Measurements from ENCODE around the gene BTBD1.

The BTBD1 gene

GRCh38 chr15:82972990-82973389 is 94.1 kb downstream of the BTBD1 start:
- no peak overlapping the region for H3K9ac ChIP-seq (ENCODE audit: low read length)
- no peak overlapping the region for H3K4me3 ChIP-seq (ENCODE audit: low read length)
- H3K36me3 ChIP-seq (ENCODE audit: control insufficient read depth, insufficient read depth, low read length), result no peaks in the 10 kb centered on the region
- no peaks in the 10 kb centered on the region for H3K27me3 ChIP-seq (ENCODE audit: control insufficient read depth, insufficient read depth, low read length)
- peaks cover 8% of the 10 kb centered on the region for H3K4me1 ChIP-seq (ENCODE audit: control insufficient read depth, insufficient read depth, low read length)
- H3K9me3 ChIP-seq (ENCODE audit: control insufficient read depth, low read length), result no peaks in the 10 kb centered on the region

DNA sequence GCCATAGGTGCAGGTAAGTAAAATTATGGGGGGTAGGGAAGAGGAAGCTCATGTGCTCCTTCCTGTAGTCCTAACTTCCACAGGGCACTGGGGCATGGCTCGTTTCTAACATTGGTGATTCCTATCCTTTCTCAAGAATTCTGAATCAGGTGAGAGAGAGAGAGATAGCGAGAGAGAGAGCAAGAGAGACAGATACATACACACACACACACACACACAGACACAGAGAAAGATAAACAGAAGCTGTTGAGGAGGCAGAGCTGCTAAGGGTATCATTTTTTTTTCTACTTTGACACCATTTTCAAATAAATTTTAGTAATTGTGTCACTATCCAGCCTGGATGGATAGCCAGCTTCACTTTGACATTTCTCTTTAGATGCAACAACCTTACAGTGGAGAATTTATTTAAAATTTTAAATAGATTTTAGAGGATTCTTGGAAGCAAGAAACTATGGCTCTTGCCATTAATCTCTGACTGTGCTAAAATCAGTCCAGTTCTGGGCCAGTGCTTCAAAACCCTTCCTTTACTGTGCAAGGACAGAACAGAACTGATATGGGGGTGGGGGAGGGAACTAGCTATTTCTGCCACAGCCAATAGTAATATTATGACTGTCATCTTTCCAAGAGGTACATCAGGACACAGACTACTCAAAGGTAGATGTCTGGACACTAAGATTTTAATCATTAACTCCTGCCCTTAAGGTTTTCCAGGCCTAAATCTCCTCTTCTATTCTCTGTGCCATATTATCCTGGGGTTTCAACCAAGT is 95.7 kb downstream of the BTBD1 start:
- Histone ChIP-seq H3K9me3 (ENCODE audit: control insufficient read depth, low read length) (no peaks in the 10 kb centered on the region), H3K9ac (ENCODE audit: low read length) (no peak overlapping the region), H3K4me1 (ENCODE audit: control insufficient read depth, insufficient read depth, low read length) (peaks cover 8% of the 10 kb centered on the region), H3K27me3 (ENCODE audit: control insufficient read depth, insufficient read depth, low read length) (no peaks in the 10 kb centered on the region), H3K36me3 (ENCODE audit: control insufficient read depth, insufficient read depth, low read length) (no peaks in the 10 kb centered on the region), H3K4me3 (ENCODE audit: low read length) (no peak overlapping the region)

DNA sequence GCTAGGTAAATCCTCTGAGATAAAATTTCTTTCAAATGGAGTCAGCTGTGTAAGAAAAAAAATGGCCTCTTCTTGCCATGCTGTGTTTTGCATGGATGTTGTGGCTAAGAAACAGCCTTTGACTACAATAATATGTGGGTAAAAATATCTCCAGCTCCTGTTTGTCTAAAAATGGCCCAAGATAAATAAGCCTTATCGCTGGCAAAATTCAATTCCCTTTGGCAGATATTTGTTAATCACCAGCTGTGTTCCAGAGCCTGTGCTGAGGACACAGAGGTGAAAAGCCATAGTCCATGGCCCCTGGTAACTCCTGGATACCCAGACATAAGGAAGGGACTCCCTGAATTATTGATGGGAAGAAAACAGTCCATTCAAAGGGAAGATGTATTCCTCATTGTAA is 96.4 kb downstream of the BTBD1 start:
- Histone ChIP-seq H3K4me3 (ENCODE audit: low read length) (no peak overlapping the region), H3K9me3 (ENCODE audit: control insufficient read depth, low read length) (no peaks in the 10 kb centered on the region), H3K4me1 (ENCODE audit: control insufficient read depth, insufficient read depth, low read length) (peaks cover 8% of the 10 kb centered on the region), H3K9ac (ENCODE audit: low read length) (no peak overlapping the region), H3K36me3 (ENCODE audit: control insufficient read depth, insufficient read depth, low read length) (no peaks in the 10 kb centered on the region), H3K27me3 (ENCODE audit: control insufficient read depth, insufficient read depth, low read length) (no peaks in the 10 kb centered on the region)

DNA sequence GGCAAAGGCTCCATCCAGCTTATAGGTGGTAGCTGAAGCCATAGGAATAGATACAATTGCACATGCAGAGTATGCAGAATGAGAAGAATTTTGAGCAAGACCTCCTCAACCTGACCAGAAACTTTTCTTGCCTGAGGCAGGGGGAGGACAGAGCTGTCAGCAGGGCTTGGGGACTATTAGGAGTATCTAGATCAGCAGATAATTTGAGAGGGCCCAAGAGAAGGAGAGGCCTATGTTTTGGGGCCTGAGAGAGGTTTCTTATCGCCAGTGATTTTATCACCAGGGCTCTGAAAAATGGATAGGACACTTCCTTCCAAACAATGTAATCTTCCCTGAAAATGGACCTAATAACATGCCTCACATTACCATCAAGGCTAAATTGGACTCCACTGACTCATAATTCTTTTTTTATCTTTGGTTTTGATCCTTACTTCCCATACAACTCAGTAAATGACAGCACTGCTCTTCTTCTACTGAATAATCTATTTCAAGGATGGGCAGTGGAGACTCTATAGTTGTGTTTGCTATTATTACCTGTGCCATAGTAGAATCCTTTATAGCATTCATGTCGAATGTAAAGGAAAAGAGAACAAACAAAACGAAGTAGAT is 96.9 kb downstream of the BTBD1 start:
- H3K27me3 ChIP-seq (ENCODE audit: control insufficient read depth, insufficient read depth, low read length), result no peaks in the 10 kb centered on the region
- no peak overlapping the region for H3K4me3 ChIP-seq (ENCODE audit: low read length)
- H3K9me3 ChIP-seq (ENCODE audit: control insufficient read depth, low read length), result no peaks in the 10 kb centered on the region
- H3K36me3 ChIP-seq (ENCODE audit: control insufficient read depth, insufficient read depth, low read length), result no peaks in the 10 kb centered on the region
- H3K9ac ChIP-seq (ENCODE audit: low read length), result no peak overlapping the region
- peaks cover 8% of the 10 kb centered on the region for H3K4me1 ChIP-seq (ENCODE audit: control insufficient read depth, insufficient read depth, low read length)

DNA sequence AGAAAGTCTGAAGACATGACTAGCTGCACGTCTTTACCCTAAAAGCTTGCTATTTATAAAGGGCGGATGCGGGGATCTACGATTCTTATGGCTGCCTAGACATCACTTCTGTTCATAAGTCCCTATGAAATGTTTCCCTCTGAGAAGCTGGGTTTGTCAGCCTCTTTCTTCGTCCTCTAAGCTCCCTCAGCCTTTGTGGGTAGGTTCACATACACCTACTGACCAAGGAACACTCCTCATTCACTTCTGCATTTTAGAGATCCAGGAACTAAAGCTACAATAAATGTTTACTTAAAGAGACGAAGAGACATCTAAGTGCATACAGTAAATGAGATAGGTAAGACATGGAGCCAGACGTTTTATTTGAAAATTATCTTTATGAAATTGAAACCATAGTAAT is 97.7 kb downstream of the BTBD1 start:
- no peaks in the 10 kb centered on the region for H3K27me3 ChIP-seq (ENCODE audit: control insufficient read depth, insufficient read depth, low read length)

DNA sequence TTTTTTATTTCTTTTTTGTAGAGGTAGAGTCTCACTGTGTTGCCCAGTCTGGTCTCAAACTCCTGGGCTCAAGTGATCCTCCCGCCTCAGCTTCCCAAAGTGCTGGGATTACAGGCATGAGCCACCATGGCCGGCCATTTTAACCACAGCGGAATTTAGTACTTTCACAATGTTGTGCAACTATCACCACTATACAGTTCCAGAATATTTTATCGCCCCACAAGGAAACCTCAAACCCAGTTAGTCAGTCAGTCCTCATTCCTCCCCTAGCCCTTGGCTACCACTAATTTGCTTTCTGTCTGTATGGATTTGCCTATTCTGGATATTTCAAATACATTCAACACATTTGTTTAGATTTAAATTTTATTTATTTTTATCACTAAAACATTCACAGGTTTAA is 99.0 kb downstream of the BTBD1 start:
- Histone ChIP-seq H3K36me3 (ENCODE audit: control insufficient read depth, insufficient read depth, low read length) (no peaks in the 10 kb centered on the region), H3K4me3 (ENCODE audit: low read length) (no peak overlapping the region), H3K4me1 (ENCODE audit: control insufficient read depth, insufficient read depth, low read length) (peaks cover 8% of the 10 kb centered on the region), H3K9ac (ENCODE audit: low read length) (no peak overlapping the region), H3K27me3 (ENCODE audit: control insufficient read depth, insufficient read depth, low read length) (no peaks in the 10 kb centered on the region), H3K9me3 (ENCODE audit: control insufficient read depth, low read length) (no peaks in the 10 kb centered on the region)

More for the DNA sequence above, 97.7 kb downstream of the BTBD1 start:
- no peak overlapping the region for H3K4me3 ChIP-seq (ENCODE audit: low read length)
- no peak overlapping the region for H3K9ac ChIP-seq (ENCODE audit: low read length)
- H3K9me3 ChIP-seq (ENCODE audit: control insufficient read depth, low read length), result no peaks in the 10 kb centered on the region
- peaks cover 8% of the 10 kb centered on the region for H3K4me1 ChIP-seq (ENCODE audit: control insufficient read depth, insufficient read depth, low read length)
- H3K36me3 ChIP-seq (ENCODE audit: control insufficient read depth, insufficient read depth, low read length), result no peaks in the 10 kb centered on the region

GRCh38 chr15:82966671-82967071 is 100.4 kb downstream of the BTBD1 start:
- H3K9ac ChIP-seq (ENCODE audit: low read length), result no peak overlapping the region
- peaks cover 8% of the 10 kb centered on the region for H3K4me1 ChIP-seq (ENCODE audit: control insufficient read depth, insufficient read depth, low read length)
- no peaks in the 10 kb centered on the region for H3K9me3 ChIP-seq (ENCODE audit: control insufficient read depth, low read length)
- H3K4me3 ChIP-seq (ENCODE audit: low read length), result no peak overlapping the region
- no peaks in the 10 kb centered on the region for H3K27me3 ChIP-seq (ENCODE audit: control insufficient read depth, insufficient read depth, low read length)
- no peaks in the 10 kb centered on the region for H3K36me3 ChIP-seq (ENCODE audit: control insufficient read depth, insufficient read depth, low read length)

Measured in mucosa of stomach (tissue), 1 donor.